GM23338 (cell line): ENCODE results near the gene NF1. TPM values are rescaled to one million over a fixed set of nuclear protein-coding genes. Genes with fewer than 3 reads are reported as not detected.

Experiments used
- ATAC-seq: fragments of 200-7000 bp; cut with Tn5 transposase; 3 replicates; pipeline ENCODE4 v1.9.1; 2020
- DNase-seq: peaks from one replicate; pipeline ENCODE4 v3.0.0-alpha.2; 2015; ENCODE audit warnings: low spot score
- H2AFZ ChIP-seq: fragments of 200-600 bp; sonication (generic); 2 replicates; pipeline ENCODE4 v1.8.0; 2016; ENCODE audit warnings: antibody characterized with exemption, mild to moderate bottlenecking, moderate library complexity
- H3F3A ChIP-seq: fragments of 200-600 bp; sonication (generic); replicated peaks from 2 replicates; pipeline ENCODE4 v1.8.0; 2017; ENCODE audit warnings: antibody characterized with exemption, mixed run types, low read depth
- H3K27ac ChIP-seq: fragments of 200-600 bp; sonication (generic); 2 replicates; pipeline ENCODE4 v1.6.1; 2016; ENCODE audit warnings: low read depth
- H3K27me3 ChIP-seq: fragments of 200-600 bp; sonication (generic); 2 replicates; pipeline ENCODE4 v1.8.0; 2016; ENCODE audit warnings: mild to moderate bottlenecking, mixed run types, moderate library complexity; ENCODE audit not compliant: insufficient read depth
- H3K36me3 ChIP-seq: fragments of 200-600 bp; sonication (generic); 2 replicates; pipeline ENCODE4 v1.8.0; 2016; ENCODE audit warnings: mild to moderate bottlenecking; ENCODE audit not compliant: insufficient read depth
- H3K4me1 ChIP-seq: fragments of 200-600 bp; sonication (generic); 2 replicates; pipeline ENCODE4 v1.8.0; 2016; ENCODE audit warnings: mild to moderate bottlenecking, moderate library complexity; ENCODE audit not compliant: insufficient read depth
- H3K4me2 ChIP-seq: fragments of 200-600 bp; sonication (generic); 2 replicates; pipeline ENCODE4 v1.7.1; 2017; ENCODE audit warnings: mixed run types
- H3K4me3 ChIP-seq: fragments of 200-600 bp; sonication (generic); 2 replicates; pipeline ENCODE4 v1.6.1; 2016; ENCODE audit warnings: mixed run types
- H3K79me2 ChIP-seq: fragments of 200-600 bp; sonication (generic); replicated peaks from 2 replicates; pipeline ENCODE4 v1.8.0; 2017; ENCODE audit warnings: mild to moderate bottlenecking; ENCODE audit not compliant: insufficient read depth
- H3K9me2 ChIP-seq: fragments of 200-600 bp; sonication (generic); 2 replicates; pipeline ENCODE4 v1.8.0; 2017; ENCODE audit not compliant: insufficient read depth
- H4K20me1 ChIP-seq: fragments of 200-600 bp; sonication (generic); replicated peaks from 2 replicates; pipeline ENCODE4 v1.8.0; 2017; ENCODE audit warnings: mild to moderate bottlenecking; ENCODE audit not compliant: insufficient read depth
- H3K27ac Mint-ChIP-seq: 2 replicates; pipeline ENCODE4 v1.8.0; 2020; ENCODE audit warnings: inconsistent platforms, mild to moderate bottlenecking, moderate library complexity, mixed read lengths
- H3K27me3 Mint-ChIP-seq: 3 replicates; pipeline ENCODE4 v1.8.0; 2022; ENCODE audit warnings: low read depth, mild to moderate bottlenecking, moderate library complexity, mixed read lengths, inconsistent platforms; ENCODE audit not compliant: insufficient read depth, poor library complexity
- H3K36me3 Mint-ChIP-seq: 3 replicates; pipeline ENCODE4 v1.8.0; 2021; ENCODE audit warnings: low read depth, mild to moderate bottlenecking, inconsistent platforms, moderate library complexity, mixed read lengths
- H3K4me1 Mint-ChIP-seq: 3 replicates; pipeline ENCODE4 v1.8.0; 2020; ENCODE audit warnings: mild to moderate bottlenecking, inconsistent platforms, mixed read lengths
- H3K4me3 Mint-ChIP-seq: 3 replicates; pipeline ENCODE4 v1.8.0; 2021; ENCODE audit warnings: moderate library complexity, mild to moderate bottlenecking, inconsistent platforms, mixed read lengths
- H3K9me3 Mint-ChIP-seq: 3 replicates; pipeline ENCODE4 v1.8.0; 2020; ENCODE audit warnings: moderate library complexity, mild to moderate bottlenecking, inconsistent platforms, mixed read lengths
- CREB1 ChIP-seq: fragments of 250-450 bp; sonication (Bioruptor Pico); IDR thresholded peaks from 2 replicates; pipeline ENCODE4 v1.5.0; 2020; ENCODE audit warnings: low read depth, mild to moderate bottlenecking, moderate library complexity
- EZH2phosphoT487 ChIP-seq: fragments of 200-600 bp; sonication (generic); IDR thresholded peaks from one replicate; pipeline ENCODE4 v1.8.1; 2018; ENCODE audit warnings: antibody characterized with exemption; ENCODE audit not compliant: unreplicated experiment
- NANOG ChIP-seq: IDR thresholded peaks from 2 replicates; pipeline ENCODE4 v1.6.1; 2016; ENCODE audit warnings: antibody characterized with exemption, borderline replicate concordance
- POLR2AphosphoS5 ChIP-seq: IDR thresholded peaks from 2 replicates; pipeline ENCODE4 v1.6.1; 2016; ENCODE audit warnings: antibody characterized with exemption, low read depth
- REST ChIP-seq: IDR thresholded peaks from one replicate; pipeline ENCODE4 v1.6.1; 2018; ENCODE audit warnings: antibody characterized with exemption; ENCODE audit not compliant: unreplicated experiment
- STAT1 ChIP-seq: IDR thresholded peaks from one replicate; pipeline ENCODE4 v1.6.1; 2016; ENCODE audit warnings: antibody characterized with exemption; ENCODE audit not compliant: unreplicated experiment
- ZNF114 ChIP-seq: fragments of 250-450 bp; sonication (Bioruptor Pico); IDR thresholded peaks from 2 replicates; pipeline ENCODE4 v1.5.0; 2020; ENCODE audit warnings: mild to moderate bottlenecking, moderate library complexity
- ZNF331 ChIP-seq: fragments of 250-450 bp; sonication (Bioruptor Pico); IDR thresholded peaks from 2 replicates; pipeline ENCODE4 v1.5.0; 2020; ENCODE audit warnings: low read depth, mild to moderate bottlenecking, moderate library complexity
- polyA plus RNA-seq: library from polyadenylated mRNA; unstranded; fragments of >200 nt; fragmentation: Nextera tagmentation; extraction: Ambion mirVana; gene quantifications from 2 replicates; pipeline ENCODE4 v1.2.1, GENCODE V29; 2016
- total RNA-seq: library from RNA; depleted of rRNA; stranded (reverse); fragments of >200 nt; shearing (Covaris generic); gene quantifications from 2 replicates; pipeline ENCODE4 v1.2.3, GENCODE V29; 2014
- TF ChIP-seq, protein P1 (sequence below), 2 experiments: fragments of 200-600 bp in 1 of 2; sonication (generic) in 1 of 2; conservative IDR thresholded peaks; 2 replicates each; pipeline versions ENCODE4 v1.5.1 to v1.6.1; 2016 to 2017; ENCODE audit warnings: antibody characterized with exemption in 2 of 2, low read depth in 2 of 2, mild to moderate bottlenecking in 2 of 2, moderate library complexity in 1 of 2

Gene NF1
- total and polyA plus RNA-seq, 2 experiments from 2014 or later: 16.3 to 49.7 TPM

DNA sequence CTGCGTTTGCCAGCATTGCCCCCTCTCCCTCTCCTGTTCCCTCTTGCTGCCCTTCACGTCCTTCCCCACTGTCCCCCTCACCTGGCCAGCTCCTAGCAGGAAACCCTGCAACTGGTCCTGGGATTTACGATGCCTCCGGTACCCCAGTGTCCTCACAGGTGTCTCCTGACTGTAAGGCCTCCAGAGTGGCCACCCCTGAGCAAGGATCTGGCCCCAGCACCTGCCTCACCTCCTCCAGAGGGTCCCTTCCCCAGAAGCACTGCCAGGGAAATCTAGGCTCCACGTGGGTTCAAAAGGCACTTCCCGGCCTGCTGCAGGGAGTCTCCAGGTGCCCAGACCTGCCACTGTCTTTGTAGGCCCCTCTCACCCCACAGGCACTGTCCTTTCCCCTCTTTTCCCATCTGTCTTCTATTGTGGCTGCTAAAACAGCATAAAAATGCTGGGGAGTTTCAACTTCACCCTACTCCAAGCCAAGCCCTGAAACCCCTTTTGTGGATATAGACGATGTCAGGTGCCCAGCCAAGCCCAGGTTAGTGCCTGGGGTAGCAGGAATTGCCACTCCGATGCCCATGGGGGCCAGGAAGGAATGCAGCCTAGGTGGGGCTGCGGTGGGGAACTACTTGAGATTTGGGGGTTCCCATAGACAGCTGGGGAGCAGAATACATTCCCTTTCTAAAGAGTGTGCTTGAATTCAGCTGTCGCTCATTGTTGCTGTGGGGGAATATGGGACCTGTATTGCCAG, 322.4 kb downstream of the NF1 start:
- H3K27ac Mint-ChIP-seq: no peak overlapping the region
- DNase-seq: no peak
- no peak for ATAC-seq
- Histone ChIP-seq H2AFZ (no peak overlapping the region), H3K27me3 (no peaks in the 10 kb centered on the region), H3K4me2 (no peak overlapping the region), H3K4me1 (peaks cover 9% of the 10 kb centered on the region; the same call in 1 of the 2 replicates), H3K9me2 (no peaks in the 10 kb centered on the region), H3F3A (no peaks in the 10 kb centered on the region), H3K27ac (no peak overlapping the region), H3K79me2 (no peaks in the 10 kb centered on the region), H3K4me3 (no peak overlapping the region), H4K20me1 (no peaks in the 10 kb centered on the region), H3K36me3 (no peaks in the 10 kb centered on the region)
- H3K9me3 Mint-ChIP-seq: no peaks in the 10 kb centered on the region
- H3K4me3 Mint-ChIP-seq: no peak overlapping the region
- H3K4me1 Mint-ChIP-seq: peaks cover 32% of the 10 kb centered on the region
- H3K36me3 Mint-ChIP-seq: no peaks in the 10 kb centered on the region
- no peak for TF ChIP-seq EZH2phosphoT487
- peaks cover 19% of the 10 kb centered on the region for H3K27me3 Mint-ChIP-seq

DNA sequence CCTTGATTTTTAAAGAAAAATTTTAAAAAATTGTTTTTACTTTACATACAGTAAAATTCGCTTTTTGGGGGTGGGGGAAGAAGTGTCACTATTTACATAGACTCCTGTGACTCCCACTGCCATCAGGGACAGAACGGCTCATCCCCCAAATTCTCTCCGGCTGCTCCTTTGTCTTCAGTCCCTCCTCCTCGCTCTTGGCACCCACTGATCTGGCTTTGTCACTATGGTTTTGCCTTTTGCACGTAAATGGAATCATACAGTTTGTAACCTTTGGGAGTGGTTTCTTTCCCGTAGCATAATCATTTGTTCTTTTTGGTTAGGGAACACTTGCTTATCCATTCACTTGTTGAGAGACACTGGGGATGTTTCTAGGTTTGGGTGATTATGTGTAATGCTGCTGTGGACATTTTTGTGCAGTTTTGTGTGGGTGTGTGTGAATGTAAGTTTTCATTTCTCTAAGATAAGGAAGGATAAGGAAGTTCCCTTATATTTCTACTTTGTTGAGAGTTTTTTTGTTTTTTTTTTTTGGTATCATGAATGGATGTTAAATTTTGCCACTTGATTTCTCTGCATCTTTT, 324.1 kb downstream of the NF1 start:
- Mint-ChIP-seq H3K4me1 (peaks cover 22% of the 10 kb centered on the region), H3K9me3 (no peaks in the 10 kb centered on the region), H3K27ac (no peak overlapping the region), H3K4me3 (no peak overlapping the region), H3K36me3 (no peaks in the 10 kb centered on the region), H3K27me3 (peaks cover 14% of the 10 kb centered on the region)
- H3K4me2 ChIP-seq: no peak overlapping the region
- H3K4me1 ChIP-seq: peaks cover 4% of the 10 kb centered on the region; the same call in 1 of the 2 replicates
- ATAC-seq (no peak; the same call in 2 of the 3 replicates), DNase-seq (no peak)
- no peaks in the 10 kb centered on the region for H3K79me2 ChIP-seq
- H3K4me3 ChIP-seq: no peak overlapping the region
- no peaks in the 10 kb centered on the region for H3F3A ChIP-seq
- H4K20me1 ChIP-seq: no peaks in the 10 kb centered on the region
- no peaks in the 10 kb centered on the region for H3K36me3 ChIP-seq
- H3K27ac ChIP-seq: no peak overlapping the region
- no peaks in the 10 kb centered on the region for H3K27me3 ChIP-seq
- H2AFZ ChIP-seq: no peak overlapping the region
- H3K9me2 ChIP-seq: no peaks in the 10 kb centered on the region
- TF ChIP-seq REST: no peak
- no peak for TF ChIP-seq ZNF331 (CRISPR knock-in tag)
- no peak for TF ChIP-seq CREB1 (CRISPR knock-in tag)
- no peak for TF ChIP-seq EZH2phosphoT487
- TF ChIP-seq STAT1: no peak
- TF ChIP-seq POLR2AphosphoS5: no peak
- no peak for TF ChIP-seq ZNF114 (CRISPR knock-in tag)
- TF ChIP-seq, protein P1, sequence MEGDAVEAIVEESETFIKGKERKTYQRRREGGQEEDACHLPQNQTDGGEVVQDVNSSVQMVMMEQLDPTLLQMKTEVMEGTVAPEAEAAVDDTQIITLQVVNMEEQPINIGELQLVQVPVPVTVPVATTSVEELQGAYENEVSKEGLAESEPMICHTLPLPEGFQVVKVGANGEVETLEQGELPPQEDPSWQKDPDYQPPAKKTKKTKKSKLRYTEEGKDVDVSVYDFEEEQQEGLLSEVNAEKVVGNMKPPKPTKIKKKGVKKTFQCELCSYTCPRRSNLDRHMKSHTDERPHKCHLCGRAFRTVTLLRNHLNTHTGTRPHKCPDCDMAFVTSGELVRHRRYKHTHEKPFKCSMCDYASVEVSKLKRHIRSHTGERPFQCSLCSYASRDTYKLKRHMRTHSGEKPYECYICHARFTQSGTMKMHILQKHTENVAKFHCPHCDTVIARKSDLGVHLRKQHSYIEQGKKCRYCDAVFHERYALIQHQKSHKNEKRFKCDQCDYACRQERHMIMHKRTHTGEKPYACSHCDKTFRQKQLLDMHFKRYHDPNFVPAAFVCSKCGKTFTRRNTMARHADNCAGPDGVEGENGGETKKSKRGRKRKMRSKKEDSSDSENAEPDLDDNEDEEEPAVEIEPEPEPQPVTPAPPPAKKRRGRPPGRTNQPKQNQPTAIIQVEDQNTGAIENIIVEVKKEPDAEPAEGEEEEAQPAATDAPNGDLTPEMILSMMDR (conservative IDR thresholded peaks at IDR 0.05; ENCODE audit: low read depth in 2 of 2): no peak
- no peak for TF ChIP-seq NANOG
